NT2/D1 (cell line): ENCODE data around the gene TPK1.

ENCODE experiments used
- DNase-seq: peaks from one replicate; pipeline ENCODE4 v3.0.0-alpha.2; 2011; ENCODE audit warnings: low read depth, low spot score
- H3K27me3 ChIP-seq: 2 replicates; pipeline ENCODE4 v1.6.0; 2011; ENCODE audit warnings: mild to moderate bottlenecking; ENCODE audit not compliant: insufficient read length, insufficient read depth
- H3K36me3 ChIP-seq: 2 replicates; pipeline ENCODE4 v1.6.1; 2011; ENCODE audit warnings: mild to moderate bottlenecking, low read length, mixed read lengths; ENCODE audit not compliant: insufficient read depth, insufficient read length
- H3K4me1 ChIP-seq: 2 replicates; pipeline ENCODE4 v1.5.1; 2011; ENCODE audit not compliant: insufficient read depth, insufficient read length
- H3K4me3 ChIP-seq: 2 replicates; pipeline ENCODE4 v1.5.1; 2011; ENCODE audit warnings: low read depth; ENCODE audit not compliant: insufficient read length
- H3K9ac ChIP-seq: 2 replicates; pipeline ENCODE4 v1.6.0; 2011; ENCODE audit warnings: low read depth; ENCODE audit not compliant: insufficient read length
- H3K9me3 ChIP-seq: 2 replicates; pipeline ENCODE4 v1.5.1; 2011; ENCODE audit warnings: mild to moderate bottlenecking, low read length; ENCODE audit not compliant: insufficient read depth
- SUZ12 ChIP-seq: IDR thresholded peaks from 2 replicates; pipeline ENCODE4 v1.6.1; 2011; ENCODE audit not compliant: insufficient read length, insufficient read depth; ENCODE audit errors: extremely low read depth
- YY1 ChIP-seq: IDR thresholded peaks from 2 replicates; pipeline ENCODE4 v1.6.1; 2011; ENCODE audit not compliant: insufficient read length, insufficient read depth
- ZNF274 ChIP-seq: IDR thresholded peaks from 2 replicates; pipeline ENCODE4 v1.6.1; 2011; ENCODE audit warnings: mild to moderate bottlenecking, low read depth, low read length

TPK1 gene

DNA sequence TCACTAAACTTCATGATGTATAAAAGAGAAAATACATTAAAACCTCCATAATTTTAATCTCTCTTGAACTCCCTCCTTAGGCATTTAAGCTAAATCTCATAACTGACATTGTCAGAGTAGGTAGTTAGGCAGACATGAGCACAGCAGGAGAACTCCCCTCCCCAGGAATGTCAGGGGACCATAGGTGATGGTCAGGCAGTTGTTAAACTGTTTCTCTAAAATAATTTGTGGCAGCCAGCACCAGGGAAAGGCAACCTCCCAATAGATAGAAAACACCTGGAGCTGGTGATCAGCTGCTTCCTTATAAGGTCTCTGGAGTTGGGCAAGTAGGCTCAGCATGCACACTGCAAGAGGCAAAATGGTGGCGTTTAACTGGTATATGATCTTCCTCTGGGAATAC, 73.0 kb downstream of the TPK1 start:
- TF ChIP-seq SUZ12 (no peak), YY1 (no peak), ZNF274 (no peak)

GRCh38 chr7:144761493-144761892, 74.4 kb downstream of the TPK1 start:
- Histone ChIP-seq H3K4me3 (no peak overlapping the region), H3K9me3 (no peaks in the 10 kb centered on the region), H3K36me3 (no peaks in the 10 kb centered on the region), H3K4me1 (no peaks in the 10 kb centered on the region), H3K27me3 (no peaks in the 10 kb centered on the region), H3K9ac (no peak overlapping the region)
- no peak for DNase-seq
- TF ChIP-seq YY1 = no peak
- TF ChIP-seq ZNF274 = no peak
- no peak for TF ChIP-seq SUZ12

More for the DNA sequence above, 73.0 kb downstream of the TPK1 start:
- H3K4me3 ChIP-seq = no peak overlapping the region
- H3K36me3 ChIP-seq = no peaks in the 10 kb centered on the region
- H3K9ac ChIP-seq = no peak overlapping the region
- DNase-seq = no peak
- no peaks in the 10 kb centered on the region for H3K9me3 ChIP-seq
- H3K27me3 ChIP-seq = no peaks in the 10 kb centered on the region
- H3K4me1 ChIP-seq = no peaks in the 10 kb centered on the region

- H3K9ac ChIP-seq = no peak overlapping the region
Observed at GRCh38 chr7:144759653-144760052, 76.2 kb downstream of the TPK1 start.

DNA sequence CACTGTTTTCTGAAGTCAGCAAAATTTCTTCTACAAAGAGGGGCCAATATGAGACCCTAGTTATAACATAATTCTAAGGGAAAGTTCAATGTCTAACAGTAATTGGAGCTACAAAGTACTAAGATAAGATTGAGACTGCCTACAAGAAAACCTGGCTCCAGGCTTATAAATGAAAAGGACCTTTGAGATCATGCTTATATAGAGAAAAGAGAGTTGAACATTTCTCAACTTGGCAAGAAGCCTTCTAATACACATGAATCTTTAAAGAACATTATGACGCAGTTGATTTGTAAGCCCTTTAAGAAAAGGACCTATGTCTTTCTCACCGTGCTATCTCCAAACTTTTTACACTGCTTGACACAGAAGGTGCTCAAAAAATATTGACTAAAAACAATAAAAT, 87.9 kb downstream of the TPK1 start:
- Histone ChIP-seq H3K36me3 (no peaks in the 10 kb centered on the region), H3K4me3 (no peak overlapping the region), H3K9me3 (no peaks in the 10 kb centered on the region), H3K9ac (no peak overlapping the region), H3K4me1 (no peaks in the 10 kb centered on the region), H3K27me3 (no peaks in the 10 kb centered on the region)
- TF ChIP-seq YY1 (no peak), SUZ12 (no peak), ZNF274 (no peak)
- DNase-seq = no peak

More at GRCh38 chr7:144759653-144760052, 76.2 kb downstream of the TPK1 start:
- DNase-seq = no peak
- no peak for TF ChIP-seq YY1
- TF ChIP-seq SUZ12 = no peak
- H3K4me3 ChIP-seq = no peak overlapping the region
- H3K9me3 ChIP-seq = no peaks in the 10 kb centered on the region
- no peaks in the 10 kb centered on the region for H3K4me1 ChIP-seq
- no peaks in the 10 kb centered on the region for H3K27me3 ChIP-seq
- no peaks in the 10 kb centered on the region for H3K36me3 ChIP-seq

- DNase-seq = peak; percentile 13
- no peak for TF ChIP-seq ZNF274
- TF ChIP-seq YY1 = no peak
- TF ChIP-seq SUZ12 = no peak
- Histone ChIP-seq H3K9me3 (no peaks in the 10 kb centered on the region), H3K36me3 (no peaks in the 10 kb centered on the region), H3K4me3 (no peak overlapping the region), H3K27me3 (no peaks in the 10 kb centered on the region), H3K4me1 (no peaks in the 10 kb centered on the region), H3K9ac (no peak overlapping the region)
Observed at GRCh38 chr7:144738708-144739314, 97.0 kb downstream of the TPK1 start.

DNA sequence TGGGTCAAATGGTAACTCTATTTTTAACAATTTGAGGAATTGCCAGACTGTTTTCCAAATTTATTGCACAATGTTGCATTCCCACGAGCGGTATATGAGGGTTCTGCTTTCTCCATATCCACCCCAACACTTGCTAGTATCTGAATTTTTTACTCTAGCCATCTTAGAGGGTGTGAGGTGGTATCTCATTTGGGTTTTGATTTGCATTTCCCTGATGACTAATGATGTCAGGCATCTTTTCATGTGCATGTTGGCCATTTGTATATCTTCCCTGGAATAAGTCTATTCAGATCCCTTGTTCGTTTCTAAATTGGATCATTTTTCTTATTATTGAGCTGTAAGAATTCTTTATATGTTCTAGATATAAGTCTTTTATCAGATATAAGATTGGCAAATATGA, 97.7 kb downstream of the TPK1 start:
- Histone ChIP-seq H3K27me3 (no peaks in the 10 kb centered on the region), H3K9me3 (no peaks in the 10 kb centered on the region), H3K36me3 (no peaks in the 10 kb centered on the region), H3K9ac (no peak overlapping the region), H3K4me1 (no peaks in the 10 kb centered on the region), H3K4me3 (no peak overlapping the region)
- no peak for TF ChIP-seq SUZ12
- no peak for TF ChIP-seq YY1
- no peak for TF ChIP-seq ZNF274
- no peak for DNase-seq

DNA sequence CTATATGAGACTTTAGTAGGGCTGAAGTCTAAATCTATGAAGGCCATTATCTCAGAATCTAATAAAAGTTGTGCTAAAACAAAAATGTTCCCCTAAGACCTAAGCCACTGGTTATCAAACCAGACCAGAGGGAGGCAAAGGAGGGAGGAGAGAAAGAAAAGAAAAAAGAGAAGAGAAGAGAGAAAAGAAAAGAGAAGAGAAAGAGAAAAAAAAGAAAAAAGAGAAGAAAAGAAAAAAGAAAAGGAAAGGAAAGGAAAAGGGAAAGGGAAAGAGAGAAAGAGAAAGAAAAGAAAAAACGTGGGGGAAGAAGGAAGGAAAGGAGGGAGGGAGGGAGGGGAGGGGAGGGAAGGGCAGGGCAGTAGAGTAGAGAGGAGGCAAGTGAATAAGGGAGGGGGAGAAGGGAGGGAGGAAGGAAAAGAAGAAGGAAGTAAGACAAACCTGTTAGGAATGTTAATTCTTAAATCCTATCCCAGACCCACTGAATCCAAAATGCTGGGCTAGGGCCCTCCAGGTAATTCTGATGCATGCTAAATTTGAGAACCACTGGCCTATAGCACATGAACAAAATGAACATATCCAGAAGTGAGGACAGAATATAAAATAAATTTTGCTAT, 98.9 kb downstream of the TPK1 start:
- no peaks in the 10 kb centered on the region for H3K4me1 ChIP-seq

More for the DNA sequence above, 98.9 kb downstream of the TPK1 start:
- TF ChIP-seq SUZ12 (no peak), YY1 (no peak), ZNF274 (no peak)
- no peaks in the 10 kb centered on the region for H3K27me3 ChIP-seq
- H3K9ac ChIP-seq = no peak overlapping the region
- H3K36me3 ChIP-seq = no peaks in the 10 kb centered on the region
- no peaks in the 10 kb centered on the region for H3K9me3 ChIP-seq
- H3K4me3 ChIP-seq = no peak overlapping the region
- DNase-seq = no peak
